SK-N-MC (cell line): ENCODE data around the gene PTGIS.

Experiments
- DNase-seq: peaks from one replicate; pipeline ENCODE4 v3.0.0-alpha.2; 2011; ENCODE audit warnings: low read depth, low spot score
- H3K27ac ChIP-seq: fragments of 200-600 bp; sonication (generic); 2 replicates; pipeline ENCODE4 v1.5.1; 2016; ENCODE audit warnings: mixed run types
- H3K36me3 ChIP-seq: fragments of 200-600 bp; sonication (generic); 2 replicates; pipeline ENCODE4 v1.6.1; 2017; ENCODE audit warnings: antibody characterized with exemption, low read length, mixed read lengths; ENCODE audit not compliant: insufficient read depth
- H3K4me3 ChIP-seq: fragments of 200-600 bp; sonication (generic); 2 replicates; pipeline ENCODE4 v1.5.1; 2016
- H3K9ac ChIP-seq: fragments of 200-600 bp; sonication (generic); 2 replicates; pipeline ENCODE4 v1.8.0; 2017; ENCODE audit warnings: mixed run types, mixed read lengths; ENCODE audit not compliant: insufficient read length
- H3K9me3 ChIP-seq: fragments of 200-600 bp; sonication (generic); 2 replicates; pipeline ENCODE4 v1.6.1; 2017; ENCODE audit warnings: low read depth, mild to moderate bottlenecking, antibody characterized with exemption, low read length, moderate library complexity, mixed read lengths
- EZH2 ChIP-seq: fragments of 200-600 bp; sonication (generic); IDR thresholded peaks from one replicate; pipeline ENCODE4 v1.6.1; 2017; ENCODE audit warnings: antibody characterized with exemption
- FOXP2 ChIP-seq: optimal IDR thresholded peaks from 2 replicates; pipeline ENCODE3; 2011; ENCODE audit warnings: mild to moderate bottlenecking, moderate library complexity; ENCODE audit not compliant: insufficient read depth; ENCODE audit errors: extremely low read length, control extremely low read depth
- POLR2AphosphoS5 ChIP-seq: IDR thresholded peaks from 2 replicates; pipeline ENCODE4 v1.6.1; 2012; ENCODE audit warnings: mild to moderate bottlenecking, low read depth, low read length, borderline replicate concordance

PTGIS gene

GRCh38 chr20:49532285-49532946, 35.5 kb downstream of the PTGIS start:
- Histone ChIP-seq H3K9ac (no peak overlapping the region), H3K9me3 (no peaks in the 10 kb centered on the region), H3K4me3 (no peak overlapping the region), H3K36me3 (no peaks in the 10 kb centered on the region), H3K27ac (no peak overlapping the region)
- TF ChIP-seq FOXP2: no peak
- no peak for TF ChIP-seq POLR2AphosphoS5
- no peak for TF ChIP-seq EZH2
- DNase-seq: no peak

GRCh38 chr20:49529470-49529869, 38.5 kb downstream of the PTGIS start:
- H3K9ac ChIP-seq: no peak overlapping the region
- DNase-seq: no peak
- H3K36me3 ChIP-seq: no peaks in the 10 kb centered on the region
- no peak overlapping the region for H3K27ac ChIP-seq
- no peak overlapping the region for H3K4me3 ChIP-seq
- no peaks in the 10 kb centered on the region for H3K9me3 ChIP-seq
- TF ChIP-seq FOXP2 (no peak), POLR2AphosphoS5 (no peak), EZH2 (no peak)

- TF ChIP-seq POLR2AphosphoS5 (no peak), EZH2 (no peak), FOXP2 (no peak)
- DNase-seq: no peak
- H3K9me3 ChIP-seq: no peaks in the 10 kb centered on the region
- no peaks in the 10 kb centered on the region for H3K36me3 ChIP-seq
- H3K27ac ChIP-seq: no peak overlapping the region
- no peak overlapping the region for H3K9ac ChIP-seq
- H3K4me3 ChIP-seq: no peak overlapping the region
Observed at GRCh38 chr20:49526568-49526967, 41.4 kb downstream of the PTGIS start.

GRCh38 chr20:49526056-49526455, 41.9 kb downstream of the PTGIS start:
- no peak for DNase-seq
- Histone ChIP-seq H3K9ac (no peak overlapping the region), H3K27ac (no peak overlapping the region), H3K9me3 (no peaks in the 10 kb centered on the region), H3K4me3 (no peak overlapping the region), H3K36me3 (no peaks in the 10 kb centered on the region)
- no peak for TF ChIP-seq EZH2
- TF ChIP-seq FOXP2: no peak

GRCh38 chr20:49523767-49524360, 44.1 kb downstream of the PTGIS start:
- no peak for TF ChIP-seq EZH2
- TF ChIP-seq POLR2AphosphoS5: no peak
- no peak for TF ChIP-seq FOXP2
- no peak for DNase-seq
- H3K9ac ChIP-seq: no peak overlapping the region
- no peak overlapping the region for H3K4me3 ChIP-seq
- no peak overlapping the region for H3K27ac ChIP-seq
- H3K36me3 ChIP-seq: no peaks in the 10 kb centered on the region
- H3K9me3 ChIP-seq: no peaks in the 10 kb centered on the region

- Histone ChIP-seq H3K36me3 (no peaks in the 10 kb centered on the region), H3K4me3 (no peak overlapping the region), H3K9me3 (no peaks in the 10 kb centered on the region), H3K9ac (no peak overlapping the region), H3K27ac (no peak overlapping the region)
- DNase-seq: no peak
- TF ChIP-seq FOXP2: no peak
- no peak for TF ChIP-seq EZH2
- TF ChIP-seq POLR2AphosphoS5: no peak
Observed at GRCh38 chr20:49521356-49521755, 46.6 kb downstream of the PTGIS start.

GRCh38 chr20:49519777-49520359, 48.1 kb downstream of the PTGIS start:
- no peak for TF ChIP-seq FOXP2
- Histone ChIP-seq H3K4me3 (no peak overlapping the region), H3K9me3 (no peaks in the 10 kb centered on the region), H3K27ac (no peak overlapping the region), H3K36me3 (no peaks in the 10 kb centered on the region), H3K9ac (no peak overlapping the region)
- no peak for DNase-seq

GRCh38 chr20:49519212-49519712, 48.7 kb downstream of the PTGIS start:
- Histone ChIP-seq H3K27ac (no peak overlapping the region), H3K36me3 (no peaks in the 10 kb centered on the region), H3K4me3 (no peak overlapping the region), H3K9me3 (no peaks in the 10 kb centered on the region), H3K9ac (no peak overlapping the region)
- DNase-seq: no peak
- TF ChIP-seq EZH2: no peak
- TF ChIP-seq FOXP2: no peak
- no peak for TF ChIP-seq POLR2AphosphoS5

GRCh38 chr20:49518576-49518975, 49.4 kb downstream of the PTGIS start:
- Histone ChIP-seq H3K9ac (no peak overlapping the region), H3K27ac (no peak overlapping the region), H3K4me3 (no peak overlapping the region), H3K9me3 (no peaks in the 10 kb centered on the region), H3K36me3 (no peaks in the 10 kb centered on the region)
- no peak for DNase-seq
- no peak for TF ChIP-seq POLR2AphosphoS5
- TF ChIP-seq FOXP2: no peak
- TF ChIP-seq EZH2: no peak
